HS-5 (cell line): Measurements from ENCODE around the gene PA2G4.
"Not testable (repeated sequence)": the region's sequence is repeated elsewhere in the genome, so short reads cannot be mapped to it uniquely, and the experiment has no call there.

Experiments used
- DNase-seq: peaks from one replicate; pipeline ENCODE4 v3.0.0-alpha.2; 2012; ENCODE audit warnings: low read depth

PA2G4 gene

GRCh38 chr12:56104109-56104814, at the start of gene PA2G4:
TSS of gene PA2G4 (plus strand) at chr12:56104559. CDS start at chr12:56104738, 179 bp downstream.
- peak; percentile 97 for DNase-seq

- peak; percentile 56 for DNase-seq
These were observed 44.4 kb upstream of the PA2G4 start for GRCh38 chr12:56059964-56060363.

DNA sequence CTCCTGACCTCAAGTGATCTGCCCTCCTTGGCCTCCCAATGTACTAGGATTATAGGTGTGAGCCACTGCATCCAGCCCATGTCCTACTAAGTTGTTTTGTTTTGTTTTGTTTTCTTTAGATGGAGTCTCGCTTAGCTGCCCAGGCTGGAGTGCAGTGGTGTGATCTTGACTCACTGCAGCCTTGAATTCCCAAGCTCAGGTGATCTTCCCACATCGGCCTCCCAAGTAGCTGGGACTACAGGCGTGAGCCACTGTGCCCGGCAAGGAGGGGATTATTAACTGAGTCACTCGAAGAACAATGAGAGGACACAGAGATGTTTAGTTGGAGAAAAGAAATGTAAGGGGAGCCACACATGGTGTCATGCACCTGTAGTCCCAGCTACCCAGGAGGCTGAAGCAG, 42.4 kb upstream of the PA2G4 start:
- DNase-seq, result no peak

- no peak for DNase-seq
These were observed 41.4 kb upstream of the PA2G4 start for GRCh38 chr12:56062996-56063395.

- DNase-seq, result peak; percentile 36
These were observed 32.7 kb upstream of the PA2G4 start for GRCh38 chr12:56071648-56072047.

DNA sequence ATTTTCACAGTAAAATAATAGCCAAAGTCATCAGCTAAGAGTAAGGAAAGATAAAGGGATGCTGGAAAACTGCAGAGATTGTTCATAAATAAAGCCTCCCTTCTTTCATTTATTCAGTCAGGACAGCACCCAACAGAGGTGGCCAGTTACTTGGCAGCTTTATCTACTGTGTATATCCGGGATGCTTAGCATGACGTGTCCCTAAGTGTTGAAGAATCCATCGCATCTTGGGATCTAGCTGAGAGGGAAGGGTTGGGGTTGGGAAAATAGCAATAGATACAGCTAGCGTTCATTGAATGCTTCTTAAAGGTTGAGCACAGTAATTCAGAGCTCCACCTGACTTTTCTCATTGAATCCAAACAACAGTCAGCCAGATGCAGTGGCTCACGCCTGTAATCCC, 30.0 kb upstream of the PA2G4 start:
- no peak for DNase-seq

DNA sequence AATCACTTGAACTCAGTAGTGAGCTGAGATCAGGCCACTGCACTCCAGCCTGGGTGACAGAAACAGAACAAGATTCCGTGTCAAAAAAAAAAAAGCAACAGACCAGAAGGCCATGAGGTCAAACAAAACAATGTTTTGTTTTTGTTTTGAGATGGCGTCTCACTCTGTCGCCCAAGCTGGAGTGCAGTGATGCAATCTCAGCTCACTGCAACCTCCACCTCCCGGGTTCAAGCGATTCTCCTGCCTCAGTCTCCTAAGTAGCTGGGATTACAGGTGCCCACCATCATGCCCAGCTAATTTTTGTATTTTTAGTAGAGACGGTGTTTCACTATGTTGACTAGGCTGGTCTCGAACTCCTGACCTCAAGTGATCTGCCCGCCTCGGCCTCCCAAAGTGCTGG, 26.4 kb upstream of the PA2G4 start:
- not testable (repeated sequence) for DNase-seq

GRCh38 chr12:56078427-56078826, 25.9 kb upstream of the PA2G4 start:
- no peak for DNase-seq

DNA sequence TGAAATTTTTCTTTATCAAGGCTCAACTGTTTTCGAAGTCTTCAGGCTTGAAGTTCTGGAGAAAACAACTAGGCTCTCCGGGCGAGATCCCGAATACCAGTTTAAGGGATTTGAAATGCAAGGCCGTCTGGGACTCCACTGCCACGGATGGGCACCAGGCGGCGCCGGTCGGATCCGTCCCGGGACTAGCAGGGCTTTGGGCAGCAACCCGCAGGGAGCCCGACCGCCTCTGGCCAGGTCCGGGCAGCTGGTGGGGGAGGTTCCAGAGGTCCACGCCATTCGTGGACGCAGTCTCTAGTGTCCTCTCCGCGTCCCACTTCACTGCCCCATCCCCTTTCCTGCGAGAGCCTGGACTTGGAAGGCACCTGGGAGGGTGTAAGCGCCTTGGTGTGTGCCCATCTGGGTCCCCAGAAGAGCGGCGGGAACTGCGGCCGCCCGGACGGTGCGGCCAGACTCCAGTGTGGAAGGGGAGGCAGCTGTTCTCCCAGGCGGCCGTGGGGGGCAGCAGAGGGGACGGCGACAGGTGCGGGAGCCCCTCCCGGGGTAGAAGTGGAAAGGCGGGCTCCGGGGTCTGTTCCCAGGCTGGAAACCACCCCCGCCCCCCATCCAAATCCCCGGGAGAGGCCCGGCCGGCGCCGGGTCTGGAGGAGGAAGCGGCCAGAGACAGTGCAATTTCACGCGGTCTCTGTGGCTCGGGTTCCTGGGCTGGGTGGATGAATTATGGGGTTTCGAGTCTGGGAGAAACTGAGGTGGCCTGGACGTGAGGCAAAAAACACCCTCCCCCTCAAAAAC, 25.2 kb upstream of the PA2G4 start:
- DNase-seq, result peak; percentile 53

DNA sequence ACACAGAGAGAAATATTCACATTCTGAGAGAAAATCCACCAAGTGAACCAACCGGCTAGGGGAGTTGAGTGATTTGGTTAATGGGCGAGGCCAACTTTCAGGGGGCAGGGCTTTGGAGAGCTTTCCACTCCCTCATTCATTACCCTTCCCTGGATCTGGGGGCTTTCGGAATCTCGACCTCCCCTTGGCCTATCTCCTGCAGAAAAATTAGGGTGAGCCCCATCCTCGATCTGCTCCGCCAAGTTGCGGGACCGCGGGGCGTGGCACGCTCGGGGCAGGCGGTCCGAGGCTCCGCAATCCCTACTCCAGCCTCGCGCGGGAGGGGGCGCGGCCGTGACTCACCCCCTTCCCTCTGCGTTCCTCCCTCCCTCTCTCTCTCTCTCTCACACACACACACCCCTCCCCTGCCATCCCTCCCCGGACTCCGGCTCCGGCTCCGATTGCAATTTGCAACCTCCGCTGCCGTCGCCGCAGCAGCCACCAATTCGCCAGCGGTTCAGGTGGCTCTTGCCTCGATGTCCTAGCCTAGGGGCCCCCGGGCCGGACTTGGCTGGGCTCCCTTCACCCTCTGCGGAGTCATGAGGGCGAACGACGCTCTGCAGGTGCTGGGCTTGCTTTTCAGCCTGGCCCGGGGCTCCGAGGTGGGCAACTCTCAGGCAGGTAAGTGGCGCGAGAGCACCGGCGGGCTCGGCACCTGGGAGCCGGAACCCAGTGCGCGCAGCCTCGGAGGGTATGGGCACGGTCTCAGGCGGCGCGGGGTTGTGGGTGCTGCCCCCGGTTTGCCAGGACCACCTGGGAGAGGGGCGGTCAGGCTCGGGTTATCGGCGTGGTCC, 24.4 kb upstream of the PA2G4 start, which contains the start of gene ERBB3:
ERBB3 (plus strand) TSS at position 443 of the 833 bp plus-strand sequence; CDS start at position 579, 136 bp downstream.
- DNase-seq, result peak; percentile 62

GRCh38 chr12:56080556-56081138, 23.7 kb upstream of the PA2G4 start:
- DNase-seq, result no peak

DNA sequence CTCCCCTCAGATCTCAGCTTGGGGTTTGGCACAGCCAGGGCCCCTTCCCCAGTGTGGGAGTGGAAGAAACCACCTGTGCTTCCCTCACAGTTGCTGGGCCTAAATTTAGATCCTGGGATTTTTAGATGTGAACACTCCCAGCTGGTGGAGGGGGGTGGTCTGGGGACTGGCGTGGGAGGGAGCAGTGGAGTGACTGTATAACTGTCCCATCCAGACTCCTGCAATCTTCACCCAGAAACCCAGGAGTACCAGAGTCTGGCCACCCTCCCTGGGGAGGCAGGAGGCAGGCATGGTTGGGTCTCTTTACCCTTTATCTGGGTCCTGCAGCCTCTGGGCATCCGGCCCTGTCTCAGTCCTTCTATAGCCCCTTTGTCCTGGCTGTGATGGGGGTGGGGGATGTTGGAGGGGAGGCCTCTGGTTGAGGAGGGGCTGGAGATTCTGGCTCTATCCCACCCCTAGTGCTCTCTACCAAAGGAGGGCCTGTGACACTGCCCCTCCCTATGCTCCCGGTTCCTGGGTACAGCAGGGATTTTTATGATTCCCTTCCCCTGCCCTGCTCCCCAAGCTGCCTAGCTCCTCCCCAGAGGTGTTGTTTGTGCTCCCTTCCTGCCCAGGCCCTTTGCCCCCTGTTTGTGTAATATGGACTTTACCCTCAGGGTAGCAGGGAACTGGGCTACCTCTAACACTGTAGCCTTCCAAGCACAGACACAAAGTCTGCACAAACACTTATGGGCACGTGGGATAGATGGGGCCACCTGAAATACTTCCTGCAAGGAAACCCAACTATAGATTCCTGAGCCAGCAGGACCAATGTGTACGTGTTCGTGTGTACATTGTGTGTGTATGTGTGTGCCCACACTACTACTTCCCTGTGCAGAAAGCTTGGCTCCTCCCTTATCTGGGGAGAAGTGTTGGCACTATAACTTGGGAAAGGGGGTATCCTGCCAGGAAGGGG, 22.7 kb upstream of the PA2G4 start:
- no peak for DNase-seq

GRCh38 chr12:56082382-56082781, 22.0 kb upstream of the PA2G4 start:
- DNase-seq, result no peak

DNA sequence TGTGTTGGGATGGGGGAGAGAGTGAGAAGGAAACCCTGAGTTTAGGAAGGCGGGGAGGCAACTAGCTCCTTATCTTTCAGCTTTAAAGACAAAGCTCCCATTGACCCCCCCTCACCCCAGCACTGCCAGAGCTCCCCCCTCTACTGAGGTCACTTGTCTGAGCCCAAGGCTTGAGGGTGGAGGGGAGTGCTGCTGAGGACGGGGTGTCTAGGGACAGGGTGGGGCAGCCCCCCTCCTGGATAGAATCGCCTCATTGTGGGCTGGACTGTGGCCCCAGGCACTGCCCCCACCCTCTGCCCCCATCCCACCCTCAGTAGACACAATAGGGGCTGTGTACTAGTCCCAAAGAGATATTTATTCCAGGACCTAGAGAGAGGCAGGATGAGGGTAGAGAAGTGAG, 21.4 kb upstream of the PA2G4 start:
- no peak for DNase-seq

DNA sequence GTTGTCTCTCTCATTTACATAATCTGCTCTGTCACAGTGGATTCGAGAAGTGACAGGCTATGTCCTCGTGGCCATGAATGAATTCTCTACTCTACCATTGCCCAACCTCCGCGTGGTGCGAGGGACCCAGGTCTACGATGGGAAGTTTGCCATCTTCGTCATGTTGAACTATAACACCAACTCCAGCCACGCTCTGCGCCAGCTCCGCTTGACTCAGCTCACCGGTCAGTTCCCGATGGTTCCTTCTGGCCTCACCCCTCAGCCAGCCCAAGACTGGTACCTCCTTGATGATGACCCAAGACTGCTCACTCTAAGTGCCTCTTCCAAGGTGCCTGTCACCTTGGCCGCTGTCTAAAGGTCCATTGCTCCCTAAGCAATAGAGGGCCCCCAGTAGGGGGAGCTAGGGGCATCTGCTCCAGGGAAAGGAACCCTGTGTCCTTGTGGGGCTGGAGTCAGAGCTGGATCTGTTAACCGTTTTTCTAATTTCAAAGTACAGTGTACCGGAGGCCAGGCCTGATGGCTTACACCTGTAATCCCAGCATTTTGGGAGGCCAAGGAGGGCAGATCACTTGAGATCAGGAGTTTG, 19.3 kb upstream of the PA2G4 start:
- no peak for DNase-seq

DNA sequence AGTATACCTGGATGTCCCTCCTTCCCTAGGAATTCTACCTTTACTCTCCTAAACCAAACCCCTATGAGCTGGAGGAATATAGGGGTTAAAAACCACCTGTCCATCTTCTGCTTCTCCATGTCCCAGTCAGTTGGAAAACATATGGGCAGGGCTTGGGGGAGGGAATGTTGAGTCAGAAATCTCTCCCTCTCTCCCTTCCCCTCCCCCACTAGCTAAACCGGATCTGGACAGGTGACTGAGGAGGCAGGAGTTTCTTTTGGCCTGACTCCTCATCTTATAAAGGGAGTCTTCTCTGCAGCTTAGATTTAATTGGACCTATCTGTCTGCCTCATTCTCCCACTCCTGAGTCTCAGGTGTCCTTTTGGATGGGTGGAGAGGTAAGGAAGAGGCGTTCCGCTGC, 18.3 kb upstream of the PA2G4 start:
- DNase-seq, result no peak

GRCh38 chr12:56086608-56087007, 17.8 kb upstream of the PA2G4 start:
- DNase-seq, result no peak

DNA sequence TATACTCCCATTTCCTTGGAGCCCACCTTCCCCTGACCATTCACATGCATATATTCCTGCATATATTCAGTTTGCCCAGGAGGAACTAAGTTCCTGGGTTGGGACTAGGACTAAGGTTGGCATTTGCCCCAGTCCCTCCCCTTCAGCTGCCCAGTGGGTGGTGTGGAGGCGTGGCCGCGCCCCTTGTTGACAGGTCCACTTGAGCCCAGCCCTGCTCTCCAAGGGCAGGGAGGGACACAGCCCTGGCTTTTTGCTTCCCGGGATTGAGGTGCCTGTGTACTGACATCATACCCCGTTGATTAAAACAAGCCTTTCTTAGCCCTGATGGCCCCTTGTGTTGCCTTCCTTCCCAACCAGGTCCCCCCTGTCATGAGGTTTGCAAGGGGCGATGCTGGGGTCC, 17.1 kb upstream of the PA2G4 start:
- no peak for DNase-seq

DNA sequence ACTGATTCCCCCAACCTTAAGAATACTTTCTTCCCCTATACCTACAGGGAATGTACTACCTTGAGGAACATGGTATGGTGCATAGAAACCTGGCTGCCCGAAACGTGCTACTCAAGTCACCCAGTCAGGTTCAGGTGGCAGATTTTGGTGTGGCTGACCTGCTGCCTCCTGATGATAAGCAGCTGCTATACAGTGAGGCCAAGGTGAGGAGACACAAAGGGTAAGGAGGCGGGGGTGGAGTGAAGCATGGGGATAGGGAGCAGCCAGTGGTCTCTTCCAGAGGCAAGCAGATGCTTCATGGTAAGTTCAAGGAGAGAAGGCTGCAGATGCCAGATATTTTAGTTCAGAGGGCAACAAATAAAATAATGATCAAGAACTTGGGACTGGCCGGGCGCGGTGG, 6.6 kb upstream of the PA2G4 start:
- DNase-seq, result no peak

- DNase-seq, result no peak
These were observed 5.8 kb upstream of the PA2G4 start for GRCh38 chr12:56098592-56098991.

DNA sequence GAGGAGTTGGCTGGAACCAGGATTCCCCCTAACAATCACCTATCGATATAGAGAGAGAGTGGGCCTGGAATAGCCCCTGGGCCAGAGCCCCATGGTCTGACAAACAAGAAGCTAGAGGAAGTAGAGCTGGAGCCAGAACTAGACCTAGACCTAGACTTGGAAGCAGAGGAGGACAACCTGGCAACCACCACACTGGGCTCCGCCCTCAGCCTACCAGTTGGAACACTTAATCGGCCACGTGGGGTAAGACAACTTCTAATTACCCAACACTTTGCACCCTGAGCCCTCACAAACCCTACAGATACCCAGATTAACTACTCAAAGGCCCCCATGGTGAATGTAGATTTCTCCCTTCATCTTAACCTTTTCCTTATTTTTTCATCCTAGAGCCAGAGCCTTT, 4.6 kb upstream of the PA2G4 start:
- DNase-seq, result no peak
